ENCODE results near the gene SFXN4.
"Not testable (repeated sequence)": the region's sequence is repeated elsewhere in the genome, so short reads cannot be mapped to it uniquely, and the experiment has no call there.

The SFXN4 gene

GRCh38 chr10:119116326-119116951 is 49.1 kb downstream of the SFXN4 start:
- no peak overlapping the region for H3K4me3 ChIP-seq (ENCODE audit: low read length)
- no peak for TF ChIP-seq ZNF274 (IDR thresholded peaks at IDR 0.05; ENCODE audit: low read depth, low read length)

DNA sequence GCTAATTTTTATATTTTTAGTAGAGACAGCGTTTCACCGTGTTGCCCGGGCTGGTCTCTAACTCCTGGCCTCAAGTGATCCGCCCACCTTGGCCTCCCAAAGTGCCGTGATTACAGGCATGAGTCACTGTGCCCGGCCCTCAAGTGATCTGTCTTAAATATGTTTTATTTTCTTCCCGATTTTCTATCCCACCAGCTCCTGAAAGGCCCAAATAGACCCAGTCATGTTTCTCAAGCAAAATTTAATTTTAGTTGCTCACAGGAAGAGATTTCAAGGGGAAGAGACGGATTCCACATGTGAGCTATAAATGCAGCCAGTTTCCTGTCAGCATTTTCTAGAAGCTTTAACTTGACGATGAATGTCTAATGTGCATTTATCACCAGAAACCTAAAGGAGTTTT is 49.6 kb downstream of the SFXN4 start:
- H3K4me3 ChIP-seq (ENCODE audit: low read length), result no peak overlapping the region
- TF ChIP-seq ZNF274 (IDR thresholded peaks at IDR 0.05; ENCODE audit: low read depth, low read length), result no peak

DNA sequence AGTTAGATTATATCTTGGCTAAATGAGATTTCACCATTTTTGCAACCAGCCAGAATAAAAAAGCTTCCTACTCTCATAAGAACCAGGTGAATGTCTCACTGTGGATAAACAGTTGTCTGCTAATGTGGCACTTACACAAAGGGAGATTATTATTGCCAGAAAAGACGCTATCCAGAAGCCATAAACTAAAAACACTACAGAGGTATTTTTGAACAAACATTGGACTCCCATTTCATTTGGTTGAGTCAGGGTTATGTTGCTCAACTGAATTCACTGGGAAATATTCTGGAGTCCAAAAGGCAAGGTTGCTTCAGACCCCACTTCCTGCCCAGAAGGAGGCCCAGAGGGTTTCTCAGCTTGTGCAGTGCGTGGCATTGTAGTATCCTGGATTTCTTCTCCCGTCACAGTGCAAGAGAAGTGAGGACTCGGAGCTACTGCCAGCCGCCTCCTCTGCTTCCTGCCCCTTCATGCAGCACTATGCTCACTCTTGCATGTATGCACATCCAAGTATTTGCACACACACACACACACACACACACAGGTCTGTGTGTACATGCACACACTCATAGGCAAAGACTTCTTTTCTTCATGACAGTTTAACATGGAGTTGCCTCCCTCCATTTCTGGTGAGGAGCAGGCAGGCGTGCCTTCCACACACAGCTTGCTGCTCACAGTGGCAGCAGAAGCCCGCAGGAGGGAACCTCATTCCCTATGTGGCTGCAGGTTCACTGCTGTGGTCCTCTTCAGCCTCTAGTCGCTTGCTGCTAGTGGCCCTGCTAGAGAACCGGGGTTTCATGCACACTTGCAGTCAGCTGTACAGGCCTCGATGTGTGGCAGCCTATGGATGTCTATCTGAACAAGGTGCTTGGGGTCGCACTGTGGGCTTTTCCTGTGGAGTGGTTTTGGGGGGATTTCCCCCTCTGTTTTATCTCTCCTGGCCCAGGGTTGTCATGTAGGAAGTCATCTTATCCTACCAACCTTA is 51.5 kb downstream of the SFXN4 start:
- no peak overlapping the region for H3K4me3 ChIP-seq (ENCODE audit: low read length)
- TF ChIP-seq ZNF274 (IDR thresholded peaks at IDR 0.05; ENCODE audit: low read depth, low read length), result no peak

DNA sequence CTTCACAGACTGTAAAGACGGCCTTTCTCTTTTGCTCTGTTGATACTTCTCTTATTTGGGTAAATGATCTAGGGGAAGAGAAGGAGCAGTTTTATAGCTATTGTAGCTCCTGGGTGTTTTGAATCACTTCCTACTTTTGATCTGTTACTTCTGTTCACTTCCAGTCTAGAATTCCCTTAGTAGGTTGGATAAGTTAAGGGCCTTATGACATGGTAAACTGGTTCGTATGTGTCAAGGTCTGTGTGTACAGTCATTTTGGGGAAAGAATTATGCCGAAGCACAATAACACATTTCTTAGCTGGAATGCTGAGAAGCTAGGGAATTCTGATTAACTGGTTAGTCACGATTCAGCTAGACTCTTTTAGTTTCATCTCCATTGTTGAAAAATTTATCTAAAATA is 53.5 kb downstream of the SFXN4 start:
- no peak for TF ChIP-seq ZNF274 (IDR thresholded peaks at IDR 0.05; ENCODE audit: low read depth, low read length)
- H3K4me3 ChIP-seq (ENCODE audit: low read length), result no peak overlapping the region

DNA sequence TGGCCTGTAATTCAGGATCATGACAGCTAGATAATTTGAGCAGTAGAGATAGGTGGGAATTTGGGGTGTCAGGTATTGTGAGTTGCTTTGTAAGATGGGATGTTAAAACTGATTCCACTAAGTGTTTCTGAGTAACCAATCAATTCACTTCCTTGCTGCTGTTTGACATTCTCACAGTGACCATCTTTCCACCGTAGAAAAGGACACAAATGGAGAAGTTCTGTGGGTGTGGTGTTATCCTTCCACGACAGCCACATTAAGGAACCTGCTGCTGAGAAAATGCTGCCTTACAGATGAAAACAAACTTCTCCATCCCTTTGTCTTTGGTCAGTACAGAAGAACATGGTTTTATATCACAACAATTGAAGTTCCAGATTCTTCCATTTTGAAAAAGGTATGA is 57.7 kb downstream of the SFXN4 start:
- H3K4me3 ChIP-seq (ENCODE audit: low read length), result not testable (repeated sequence)

DNA sequence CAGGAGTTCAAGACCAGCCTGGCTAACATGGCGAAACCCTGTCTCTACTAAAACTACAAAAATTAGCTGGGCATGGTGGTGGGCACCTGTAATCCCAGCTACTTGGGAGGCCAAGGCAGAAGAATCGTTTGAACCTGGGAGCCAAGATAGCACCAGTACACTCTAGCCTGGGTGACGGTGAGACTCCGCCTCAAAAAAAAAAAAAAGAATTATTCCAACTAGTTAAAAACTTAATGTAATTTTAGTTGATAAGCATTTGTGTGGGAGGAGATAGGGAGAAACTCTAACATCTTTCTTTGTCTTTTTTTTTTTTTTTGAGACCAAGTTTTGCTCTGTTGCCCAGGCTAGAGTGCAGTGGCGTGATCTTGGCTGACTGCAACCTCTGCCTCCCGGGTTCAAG is 58.4 kb downstream of the SFXN4 start:
- not testable (repeated sequence) for H3K4me3 ChIP-seq (ENCODE audit: low read length)

GRCh38 chr10:119105899-119106298 is 59.6 kb downstream of the SFXN4 start:
- H3K4me3 ChIP-seq (ENCODE audit: low read length), result not testable (repeated sequence)

GRCh38 chr10:119105155-119105554 is 60.4 kb downstream of the SFXN4 start:
- peak overlapping the region; percentile 80 for H3K4me3 ChIP-seq (ENCODE audit: low read length)
- TF ChIP-seq ZNF274 (IDR thresholded peaks at IDR 0.05; ENCODE audit: low read depth, low read length), result no peak

DNA sequence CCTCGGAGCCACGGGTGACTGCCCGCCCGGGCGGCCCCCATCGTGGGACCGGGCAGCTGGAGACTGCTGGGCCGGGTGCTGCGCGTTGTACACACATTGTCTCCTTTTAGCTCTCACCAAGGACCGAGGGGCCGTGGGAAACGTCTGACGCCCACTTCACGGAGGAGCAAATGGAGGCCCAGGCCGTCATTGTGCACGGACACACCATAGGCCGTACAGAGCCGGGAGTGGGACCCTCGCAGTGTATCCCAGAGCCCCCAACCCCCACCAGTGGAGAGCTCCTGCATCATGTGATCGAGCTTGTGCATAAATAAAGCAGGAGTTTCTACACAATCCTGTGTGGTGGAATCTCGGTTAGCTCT is 60.9 kb downstream of the SFXN4 start:
- TF ChIP-seq ZNF274 (IDR thresholded peaks at IDR 0.05; ENCODE audit: low read depth, low read length), result no peak
- peak overlapping the region; percentile 80 for H3K4me3 ChIP-seq (ENCODE audit: low read length)

GRCh38 chr10:119103903-119104653 is 61.4 kb downstream of the SFXN4 start, which contains the start of gene DENND10:
TSS of gene DENND10 (plus strand) at chr10:119104113. CDS start at chr10:119104143, 30 bp downstream.
- no peak for TF ChIP-seq ZNF274 (IDR thresholded peaks at IDR 0.05; ENCODE audit: low read depth, low read length)
- H3K4me3 ChIP-seq (ENCODE audit: low read length), result peak within 1 kb of the TSS; percentile 80

DNA sequence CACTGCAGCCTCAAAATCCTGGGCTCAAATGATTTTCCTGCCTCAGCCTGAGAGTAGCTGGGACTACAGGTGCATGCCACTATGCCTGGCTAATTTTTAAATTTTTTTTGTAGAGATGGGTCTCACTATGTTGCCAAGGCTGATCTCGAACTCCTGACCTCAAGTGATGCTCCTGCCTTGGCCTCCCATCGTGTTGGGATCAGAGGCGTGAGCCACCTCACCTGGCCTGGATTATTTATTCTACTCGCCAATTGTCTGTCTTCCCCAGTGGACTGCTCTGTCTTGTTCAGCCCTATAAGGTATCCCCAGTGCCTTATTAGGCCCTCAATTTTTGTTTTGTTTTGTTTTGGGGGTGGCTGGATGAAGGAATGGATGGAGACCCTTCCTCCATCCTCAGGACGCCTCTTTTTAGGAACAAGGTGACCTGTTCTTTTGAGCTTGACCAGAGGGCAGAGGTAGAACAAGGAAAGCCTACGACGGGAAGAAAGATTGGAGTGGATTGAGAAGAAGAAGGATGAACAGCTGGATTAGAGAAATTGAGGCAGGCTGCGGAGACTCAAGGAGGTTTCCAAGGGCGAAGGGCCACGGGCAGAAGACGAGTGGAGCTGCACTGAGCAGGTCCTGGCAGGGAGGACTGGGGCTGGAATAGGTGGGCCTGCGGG is 62.1 kb downstream of the SFXN4 start:
- H3K4me3 ChIP-seq (ENCODE audit: low read length), result no peak overlapping the region
- no peak for TF ChIP-seq ZNF274 (IDR thresholded peaks at IDR 0.05; ENCODE audit: low read depth, low read length)

DNA sequence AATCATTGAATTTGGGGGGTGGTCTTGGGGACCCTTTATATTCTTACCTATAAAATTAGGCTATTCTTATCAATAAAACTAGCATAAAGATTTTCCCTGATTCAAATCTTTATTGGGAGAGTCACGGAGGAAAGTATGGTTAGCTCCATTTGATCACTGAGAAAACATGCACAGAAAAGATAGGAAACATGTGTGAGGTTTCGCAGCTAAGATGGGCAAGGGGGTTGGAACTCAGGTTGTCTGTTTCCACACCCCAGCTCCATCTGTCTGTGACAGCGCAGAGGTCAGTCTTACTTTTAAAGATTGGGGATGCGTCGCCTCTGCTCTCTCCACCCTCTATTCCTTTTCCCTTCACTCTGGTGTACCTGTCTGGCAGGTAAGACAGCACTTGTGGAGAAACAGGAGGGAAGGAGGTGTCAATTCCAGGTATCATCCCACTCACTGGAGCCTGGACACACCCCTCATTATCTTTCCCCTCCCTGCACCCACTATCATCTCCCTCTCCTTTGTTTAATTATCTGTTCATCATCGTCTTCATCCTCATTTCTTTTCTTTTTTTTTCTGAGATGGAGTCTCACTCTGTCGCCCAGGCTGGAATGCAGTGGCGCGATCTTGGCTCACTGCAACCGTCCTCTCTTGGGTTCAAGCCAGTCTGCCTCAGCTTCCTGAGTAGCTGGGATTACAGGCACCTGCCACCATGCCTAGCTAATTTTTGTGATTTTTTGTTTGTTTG is 64.0 kb downstream of the SFXN4 start:
- TF ChIP-seq ZNF274 (IDR thresholded peaks at IDR 0.05; ENCODE audit: low read depth, low read length), result no peak
- no peak overlapping the region for H3K4me3 ChIP-seq (ENCODE audit: low read length)

DNA sequence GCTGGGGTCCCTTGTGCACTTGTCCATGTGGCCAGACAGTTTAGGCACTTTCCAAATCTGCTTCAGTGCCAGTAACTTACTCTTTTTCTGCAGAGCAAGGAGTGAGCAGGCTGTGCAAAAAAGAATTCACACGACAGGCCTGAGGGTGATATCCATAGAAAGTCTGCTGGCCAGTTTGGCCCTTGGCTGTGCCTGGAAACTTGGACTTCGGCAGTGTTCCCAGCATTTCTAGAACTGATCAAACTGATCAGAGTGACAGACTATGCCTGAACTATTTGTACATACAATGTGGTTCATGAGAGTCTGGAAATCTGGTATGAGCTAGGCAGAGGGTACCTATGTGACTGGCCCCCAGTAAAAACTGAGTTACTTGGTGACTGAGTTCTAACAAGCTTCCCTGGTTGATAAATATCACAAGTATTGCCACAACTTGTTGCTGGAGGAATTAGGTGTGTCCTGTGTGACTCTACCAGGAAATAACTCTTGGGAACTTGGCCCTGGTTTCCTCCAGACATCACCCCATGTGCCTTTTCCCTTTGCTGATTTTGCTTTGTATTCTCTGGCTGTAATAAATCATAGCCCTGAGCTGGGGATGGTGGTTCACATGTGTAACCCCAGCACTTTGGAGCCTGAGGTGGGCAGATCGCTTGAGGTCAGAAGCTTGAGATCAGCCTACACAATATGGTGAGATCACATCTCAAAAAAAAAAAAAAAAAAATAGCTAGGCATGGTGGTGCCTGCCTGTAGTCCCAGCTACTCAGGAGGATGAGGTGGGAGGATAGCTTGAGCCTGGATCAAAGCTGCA is 64.9 kb downstream of the SFXN4 start:
- TF ChIP-seq ZNF274 (IDR thresholded peaks at IDR 0.05; ENCODE audit: low read depth, low read length), result no peak
- H3K4me3 ChIP-seq (ENCODE audit: low read length), result no peak overlapping the region
